Uterus (tissue), 4 donors: ENCODE measurements around the gene PTPA. TPM values are rescaled to one million over a fixed set of nuclear protein-coding genes. Genes with fewer than 3 reads are reported as not detected.

Source experiments
- DNase-seq, 2 donors: peaks; one replicate each; pipeline ENCODE4 v3.0.0-alpha.2; 2019 to 2020
- H3K27ac ChIP-seq, 2 donors: fragments of 200-600 bp; sonication (generic); 1 replicate in 1 of 2; 2 replicates in 1 of 2; pipeline ENCODE4 v1.5.1; 2016 to 2018
- H3K27me3 ChIP-seq, 2 donors: fragments of 200-600 bp; sonication (generic); one replicate each; pipeline ENCODE4 v1.5.1; 2018 to 2019; ENCODE audit warnings: control low read depth in 1 of 2
- H3K36me3 ChIP-seq, 2 donors: fragments of 200-600 bp; sonication (generic); one replicate each; pipeline ENCODE4 v1.5.1; 2019; ENCODE audit warnings: control low read depth in 1 of 2
- H3K4me1 ChIP-seq, 2 donors: fragments of 200-600 bp; sonication (generic); one replicate each; pipeline ENCODE4 v1.5.1; 2018 to 2019; ENCODE audit warnings: control low read depth in 1 of 2
- H3K4me3 ChIP-seq, 2 donors: fragments of 200-600 bp; sonication (generic); 1 replicate in 1 of 2; 2 replicates in 1 of 2; pipeline ENCODE4 v1.5.1; 2018 to 2019; ENCODE audit warnings: mild to moderate bottlenecking in 1 of 2
- H3K9me3 ChIP-seq, 2 donors: fragments of 200-600 bp; sonication (generic); one replicate each; pipeline ENCODE4 v1.5.1; 2019; ENCODE audit warnings: control low read depth in 1 of 2
- POLR2A ChIP-seq, 2 donors: fragments of 450-650 bp; IDR thresholded peaks; one replicate each; pipeline ENCODE4 v1.6.1; 2016; ENCODE audit warnings: antibody characterized with exemption in 2 of 2, mild to moderate bottlenecking in 1 of 2, moderate library complexity in 1 of 2
- intact Hi-C: fragments of 100-400 bp; cut with DNase I; formaldehyde crosslinking; loops from one replicate; pipeline ENCODE4 v1.15.1; 2023; ENCODE audit warnings: low total_unique reads
- total RNA-seq, 4 donors: library from RNA; depleted of rRNA in 3 of 4; stranded (reverse); fragments of >200 nt in 3 of 4; gene quantifications; one replicate each; pipeline versions ENCODE4 v1.1.0 to v1.2.4, GENCODE V29; 2014 to 2023
- TF ChIP-seq, protein P1 (sequence below), 4 experiments: fragments of 200-600 bp in 2 of 4; fragments of 450-650 bp in 2 of 4; sonication (generic) in 2 of 4; IDR thresholded peaks; one replicate each; pipeline ENCODE4 v1.5.1; 2016 to 2019; ENCODE audit warnings: antibody characterized with exemption in 4 of 4, mild to moderate bottlenecking in 2 of 4, moderate library complexity in 1 of 4
- donor health status: DM: yes; HTN: yes; CAD: no.

PTPA gene
- total RNA-seq, 4 donors from 2014 or later: 28.9 to 107 (median 62.1) TPM

DNA sequence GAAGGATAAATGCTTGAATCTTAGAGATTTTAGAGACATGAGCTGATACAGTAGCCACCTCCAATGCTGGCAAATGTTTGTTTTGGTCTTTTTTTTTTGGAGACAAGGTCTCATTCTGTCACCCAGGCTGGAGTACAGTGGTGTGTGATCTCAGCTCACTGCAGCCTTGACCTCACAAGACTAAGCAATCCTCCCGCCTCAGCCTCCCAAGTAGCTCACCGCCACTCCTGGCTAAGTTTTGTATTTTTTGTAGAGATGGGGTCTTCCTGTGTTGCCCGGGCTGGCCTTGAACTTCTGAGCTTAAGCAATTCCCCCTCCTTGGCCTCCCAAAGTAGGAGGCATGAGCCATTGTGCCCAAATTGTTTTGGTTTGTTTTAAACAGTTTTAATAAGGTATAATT lies 37.1 kb upstream of the PTPA start:
- intact Hi-C loops: no loop called here
- Histone ChIP-seq H3K27ac (no peak overlapping the region), H3K4me3 (no peak overlapping the region), H3K9me3 (no peaks in the 10 kb centered on the region), H3K4me1 (no peaks in the 10 kb centered on the region), H3K27me3 (no peaks in the 10 kb centered on the region), H3K36me3 (no peaks in the 10 kb centered on the region)
- TF ChIP-seq, protein P1, sequence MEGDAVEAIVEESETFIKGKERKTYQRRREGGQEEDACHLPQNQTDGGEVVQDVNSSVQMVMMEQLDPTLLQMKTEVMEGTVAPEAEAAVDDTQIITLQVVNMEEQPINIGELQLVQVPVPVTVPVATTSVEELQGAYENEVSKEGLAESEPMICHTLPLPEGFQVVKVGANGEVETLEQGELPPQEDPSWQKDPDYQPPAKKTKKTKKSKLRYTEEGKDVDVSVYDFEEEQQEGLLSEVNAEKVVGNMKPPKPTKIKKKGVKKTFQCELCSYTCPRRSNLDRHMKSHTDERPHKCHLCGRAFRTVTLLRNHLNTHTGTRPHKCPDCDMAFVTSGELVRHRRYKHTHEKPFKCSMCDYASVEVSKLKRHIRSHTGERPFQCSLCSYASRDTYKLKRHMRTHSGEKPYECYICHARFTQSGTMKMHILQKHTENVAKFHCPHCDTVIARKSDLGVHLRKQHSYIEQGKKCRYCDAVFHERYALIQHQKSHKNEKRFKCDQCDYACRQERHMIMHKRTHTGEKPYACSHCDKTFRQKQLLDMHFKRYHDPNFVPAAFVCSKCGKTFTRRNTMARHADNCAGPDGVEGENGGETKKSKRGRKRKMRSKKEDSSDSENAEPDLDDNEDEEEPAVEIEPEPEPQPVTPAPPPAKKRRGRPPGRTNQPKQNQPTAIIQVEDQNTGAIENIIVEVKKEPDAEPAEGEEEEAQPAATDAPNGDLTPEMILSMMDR (IDR thresholded peaks at IDR 0.05): no peak
- TF ChIP-seq POLR2A (IDR thresholded peaks at IDR 0.05): no peak
- no peak for DNase-seq

DNA sequence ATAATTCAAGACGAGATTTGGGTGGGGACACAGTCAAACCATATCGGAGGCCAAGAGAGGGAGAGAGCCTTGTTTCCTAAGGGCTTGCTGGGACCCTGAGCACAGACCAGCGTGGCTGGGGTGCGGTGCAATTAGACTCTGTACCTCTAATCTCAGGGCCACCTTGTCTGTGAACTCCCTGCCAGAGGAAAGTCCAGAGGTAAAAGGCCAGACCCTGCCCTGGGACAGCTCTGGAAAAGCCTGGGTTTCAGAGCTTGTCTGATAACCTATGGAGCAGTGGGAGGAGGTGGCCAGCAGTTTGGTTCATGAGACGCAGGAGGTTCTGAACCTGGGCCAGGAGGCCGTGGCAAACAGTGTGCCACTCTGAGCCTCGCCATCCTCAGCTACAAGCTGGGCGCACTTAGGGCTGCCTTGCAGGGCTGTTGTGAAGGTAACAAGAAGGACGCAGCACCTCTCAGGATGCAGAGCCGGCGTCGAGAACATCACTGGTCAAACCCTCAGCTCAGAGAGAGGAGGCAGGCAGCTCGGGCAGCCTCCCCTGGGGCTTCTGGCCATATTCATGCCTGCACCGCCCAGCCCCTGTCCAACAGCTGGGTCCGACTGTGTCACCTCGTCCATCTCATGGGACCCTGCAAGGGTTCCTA lies 35.1 kb upstream of the PTPA start:
- H3K4me1 ChIP-seq: no peaks in the 10 kb centered on the region
- H3K27ac ChIP-seq: no peak overlapping the region
- no peak overlapping the region for H3K4me3 ChIP-seq
- TF ChIP-seq, protein P1 (IDR thresholded peaks at IDR 0.05): no peak
- no peaks in the 10 kb centered on the region for H3K27me3 ChIP-seq
- H3K36me3 ChIP-seq: no peaks in the 10 kb centered on the region
- intact Hi-C loops: no loop called here
- no peak for DNase-seq
- no peaks in the 10 kb centered on the region for H3K9me3 ChIP-seq

- Histone ChIP-seq H3K36me3 (no peaks in the 10 kb centered on the region), H3K27ac (no peak overlapping the region), H3K4me3 (no peak overlapping the region), H3K27me3 (no peaks in the 10 kb centered on the region), H3K9me3 (no peaks in the 10 kb centered on the region), H3K4me1 (peaks cover 0 to under 1% of the 10 kb centered on the region in 2 donors)
- TF ChIP-seq, protein P1 (IDR thresholded peaks at IDR 0.05): no peak
- no peak for TF ChIP-seq POLR2A (IDR thresholded peaks at IDR 0.05)
- intact Hi-C loops: no loop called here
- DNase-seq: no peak
These were observed 34.6 kb upstream of the PTPA start for GRCh38 chr9:129076640-129077037.

GRCh38 chr9:129077236-129077635 lies 34.0 kb upstream of the PTPA start:
- no peak for DNase-seq
- Histone ChIP-seq H3K36me3 (no peaks in the 10 kb centered on the region), H3K27ac (no peak overlapping the region), H3K4me1 (peaks cover 0 to 7% of the 10 kb centered on the region in 2 donors), H3K27me3 (no peaks in the 10 kb centered on the region), H3K9me3 (no peaks in the 10 kb centered on the region), H3K4me3 (no peak overlapping the region)
- TF ChIP-seq, protein P1 (IDR thresholded peaks at IDR 0.05): no peak
- no peak for TF ChIP-seq POLR2A (IDR thresholded peaks at IDR 0.05)
- intact Hi-C loops: no loop called here

- peaks cover 0 to 7% of the 10 kb centered on the region in 2 donors for H3K4me1 ChIP-seq
- no peaks in the 10 kb centered on the region for H3K9me3 ChIP-seq
These were observed 32.3 kb upstream of the PTPA start for GRCh38 chr9:129078691-129079503.

More at GRCh38 chr9:129078691-129079503, 32.3 kb upstream of the PTPA start:
- no peaks in the 10 kb centered on the region for H3K36me3 ChIP-seq
- no peak overlapping the region for H3K27ac ChIP-seq
- H3K4me3 ChIP-seq: no peak overlapping the region
- intact Hi-C loops: no loop called here
- no peaks in the 10 kb centered on the region for H3K27me3 ChIP-seq
- TF ChIP-seq, protein P1 (IDR thresholded peaks at IDR 0.05): no peak
- TF ChIP-seq POLR2A (IDR thresholded peaks at IDR 0.05): no peak
- no peak for DNase-seq
